ENCODE measurements around the gene GOLGA2.

GOLGA2 gene

GRCh38 chr9:128211981-128212281 is 63.9 kb downstream of the GOLGA2 start:
- DNase-seq (ENCODE audit: low spot score), result no peak

GRCh38 chr9:128211186-128211980 is 64.4 kb downstream of the GOLGA2 start:
- no peak for DNase-seq (ENCODE audit: low spot score)

DNA sequence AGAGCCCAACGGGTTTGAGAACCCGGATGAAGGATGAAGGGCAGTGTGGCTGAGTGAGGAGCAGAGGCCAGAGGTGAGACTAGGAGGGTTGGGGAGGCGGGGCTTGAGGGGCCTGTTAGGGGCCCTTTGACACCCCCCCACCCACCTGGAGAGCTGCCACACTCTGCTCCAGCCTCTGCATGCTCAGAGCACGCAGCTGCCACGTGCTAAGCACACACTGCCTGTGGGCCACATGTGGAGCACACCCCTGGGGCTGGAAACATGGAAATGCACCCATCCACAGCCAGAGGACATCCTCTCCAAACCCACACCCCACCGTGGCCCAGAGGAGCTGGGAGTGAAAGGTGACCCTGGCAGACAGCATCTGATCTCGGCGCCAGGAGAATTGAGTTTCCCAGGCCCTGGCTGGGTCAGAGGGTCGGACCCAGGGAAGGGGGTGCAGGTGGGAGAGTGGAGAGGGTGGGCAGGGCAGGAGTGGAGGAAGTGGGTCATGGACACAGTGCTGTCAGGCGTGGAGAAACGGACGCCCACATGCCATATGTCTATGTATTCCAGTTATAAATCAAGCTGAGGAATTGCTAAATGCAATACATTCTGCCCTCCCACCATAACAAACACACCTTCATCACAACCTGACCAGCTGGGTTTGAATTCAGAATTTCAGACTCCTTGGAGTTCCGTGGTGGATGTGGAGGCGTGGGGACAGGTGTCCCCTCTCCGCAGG is 66.7 kb downstream of the GOLGA2 start:
- no peak for DNase-seq (ENCODE audit: low spot score)

GRCh38 chr9:128208386-128208785 is 67.4 kb downstream of the GOLGA2 start:
- DNase-seq (ENCODE audit: low spot score), result no peak

GRCh38 chr9:128206916-128207910 is 68.6 kb downstream of the GOLGA2 start:
- DNase-seq (ENCODE audit: low spot score), result no peak

- no peak for DNase-seq (ENCODE audit: low spot score)
Observed at GRCh38 chr9:128206484-128206883, 69.3 kb downstream of the GOLGA2 start.

Data from pons (tissue), 1 donor.